HG02885 (cell line): Measurements from ENCODE around the gene CD38.
"Not testable (repeated sequence)": the region's sequence is repeated elsewhere in the genome, so short reads cannot be mapped to it uniquely, and the experiment has no call there.

Source experiments
- ATAC-seq: cut with Tn5 transposase; IDR thresholded peaks from one replicate; pipeline ENCODE4 v1.9.1; 2021; ENCODE audit warnings: mild to moderate bottlenecking; ENCODE audit not compliant: unreplicated experiment, poor library complexity

CD38 gene

GRCh38 chr4:15794905-15795304, 16.8 kb downstream of the CD38 start:
- ATAC-seq: no peak

GRCh38 chr4:15797320-15797719, 19.2 kb downstream of the CD38 start:
- no peak for ATAC-seq

- ATAC-seq: no peak
Measured at GRCh38 chr4:15799141-15799540, 21.0 kb downstream of the CD38 start.

GRCh38 chr4:15799701-15800100, 21.6 kb downstream of the CD38 start:
- no peak for ATAC-seq

- not testable (repeated sequence) for ATAC-seq
Measured at GRCh38 chr4:15802497-15802896, 24.4 kb downstream of the CD38 start.

- ATAC-seq: peak; percentile 43
Measured at GRCh38 chr4:15805583-15806517, 27.7 kb downstream of the CD38 start.

GRCh38 chr4:15809058-15809457, 30.9 kb downstream of the CD38 start:
- peak; percentile 78 for ATAC-seq

GRCh38 chr4:15809466-15809865, 31.3 kb downstream of the CD38 start:
- ATAC-seq: peak; percentile 15

- ATAC-seq: no peak
Measured at GRCh38 chr4:15811703-15812337, 33.7 kb downstream of the CD38 start.

- ATAC-seq: no peak
Measured at GRCh38 chr4:15832523-15833451, 54.7 kb downstream of the CD38 start.

- ATAC-seq: no peak
Measured at GRCh38 chr4:15833801-15834200, 55.7 kb downstream of the CD38 start.

GRCh38 chr4:15836362-15836761, 58.2 kb downstream of the CD38 start:
- no peak for ATAC-seq

- ATAC-seq: no peak
Measured at GRCh38 chr4:15837591-15837990, 59.5 kb downstream of the CD38 start.

- not testable (repeated sequence) for ATAC-seq
Measured at GRCh38 chr4:15841194-15841730, 63.1 kb downstream of the CD38 start.

- no peak for ATAC-seq
Measured at GRCh38 chr4:15847746-15848145, 69.6 kb downstream of the CD38 start.

GRCh38 chr4:15848191-15848842, 70.2 kb downstream of the CD38 start:
- ATAC-seq: no peak

- no peak for ATAC-seq
Measured at GRCh38 chr4:15851969-15852368, 73.8 kb downstream of the CD38 start.

GRCh38 chr4:15852524-15852923, 74.4 kb downstream of the CD38 start:
- no peak for ATAC-seq

- no peak for ATAC-seq
Measured at GRCh38 chr4:15853345-15853744, 75.2 kb downstream of the CD38 start.
